Lower leg skin (tissue), 4 donors: ENCODE results near the gene GNAS-AS1. TPM values are rescaled to one million over a fixed set of nuclear protein-coding genes. Genes with fewer than 3 reads are reported as not detected.

Experiments used
- DNase-seq, 2 donors: peaks; one replicate each; pipeline ENCODE4 v3.0.0-alpha.2; 2019; ENCODE audit warnings: low spot score in 2 of 2
- H3K4me3 ChIP-seq: fragments of 200-600 bp; sonication (generic); 2 replicates; pipeline ENCODE4 v1.5.1; 2017; ENCODE audit warnings: mild to moderate bottlenecking, low read depth; ENCODE audit not compliant: poor library complexity, severe bottlenecking
- CTCF ChIP-seq, 3 donors: fragments of 450-650 bp; IDR thresholded peaks; one replicate each; pipeline ENCODE4 v1.5.1; 2016; ENCODE audit warnings: antibody characterized with exemption in 3 of 3, mild to moderate bottlenecking in 3 of 3, moderate library complexity in 2 of 3
- POLR2A ChIP-seq, 2 donors: fragments of 450-650 bp; IDR thresholded peaks; one replicate each; pipeline ENCODE4 v1.6.1; 2016 to 2017; ENCODE audit warnings: antibody characterized with exemption in 2 of 2, mild to moderate bottlenecking in 1 of 2, moderate library complexity in 1 of 2
- WGBS, 2 donors: methylation state at CpG; one replicate each; pipeline ENCODE4 v1.1.5; 2018; 5-methylcytosine and 5-hydroxymethylcytosine counted together
- intact Hi-C: fragments of 100-400 bp; cut with DNase I; formaldehyde crosslinking; loops from one replicate; pipeline ENCODE4 v1.15.0; 2023; ENCODE audit warnings: low total_unique reads
- total RNA-seq, 4 donors: library from RNA; depleted of rRNA; stranded (reverse); fragments of >200 nt; gene quantifications; one replicate each; pipeline ENCODE4 v1.1.0, GENCODE V29; 2016

The GNAS-AS1 gene
- total RNA-seq, 4 donors from 2014 or later: 0.39 TPM; not detected in 3

GRCh38 chr20:58892141-58892931 lies 41.6 kb upstream of the GNAS-AS1 start:
- intact Hi-C loops: loop anchor here (5.0 kb wide), 1 partner anchor 90 kb away; the partner anchor contains the start of gene NELFCD
- WGBS, 2 donors: 1% methylated on average over 48 to 49 of the region's 49 CpGs
- no peak for TF ChIP-seq CTCF (IDR thresholded peaks at IDR 0.05)
- TF ChIP-seq POLR2A (IDR thresholded peaks at IDR 0.05): no peak

GRCh38 chr20:58891718-58892140 lies 41.0 kb upstream of the GNAS-AS1 start:
- WGBS, 2 donors: 0% methylated on average over 2 to 27 of the region's 55 CpGs
- no peak for DNase-seq
- peak overlapping the region; percentile 69 for H3K4me3 ChIP-seq
- intact Hi-C loops: loop anchor here (5.0 kb wide), 1 partner anchor 91 kb away; the partner anchor contains the start of gene NELFCD
- TF ChIP-seq CTCF (IDR thresholded peaks at IDR 0.05): no peak
- TF ChIP-seq POLR2A (IDR thresholded peaks at IDR 0.05): no peak

More at GRCh38 chr20:58892141-58892931, 41.6 kb upstream of the GNAS-AS1 start:
- H3K4me3 ChIP-seq: peak overlapping the region; percentile 69
- peak; percentile 62 to 95 for DNase-seq

- WGBS, 2 donors: 0 to 1% methylated on average over 21 to 23 of the region's 105 CpGs
- intact Hi-C loops: loop anchor here (5.0 kb wide), 1 partner anchor 91 kb away; the partner anchor contains the start of gene NELFCD
- TF ChIP-seq CTCF (IDR thresholded peaks at IDR 0.05) (no peak), POLR2A (IDR thresholded peaks at IDR 0.05) (no peak)
Observed at GRCh38 chr20:58891086-58891717, 40.5 kb upstream of the GNAS-AS1 start.

GRCh38 chr20:58890518-58891085 lies 39.9 kb upstream of the GNAS-AS1 start:
- intact Hi-C loops: loop anchor here (5.0 kb wide), 1 partner anchor 92 kb away; the partner anchor contains the start of gene NELFCD
- WGBS, 2 donors: 0% methylated on average over 35 to 37 of the region's 64 CpGs
- DNase-seq: peak; percentile 69 to 96
- TF ChIP-seq CTCF (IDR thresholded peaks at IDR 0.05): no peak
- TF ChIP-seq POLR2A (IDR thresholded peaks at IDR 0.05): no peak
- H3K4me3 ChIP-seq: peak overlapping the region; percentile 52

More at GRCh38 chr20:58891086-58891717, 40.5 kb upstream of the GNAS-AS1 start:
- peak; percentile 59 to 95 for DNase-seq
- H3K4me3 ChIP-seq: peak overlapping the region; percentile 69

GRCh38 chr20:58889798-58890517 lies 39.3 kb upstream of the GNAS-AS1 start:
- TF ChIP-seq CTCF (IDR thresholded peaks at IDR 0.05) (no peak), POLR2A (IDR thresholded peaks at IDR 0.05) (no peak)
- no peak for DNase-seq
- 58 to 59% methylated on average over 66 to 67 of the region's 91 CpGs for WGBS, 2 donors
- intact Hi-C loops: loop anchor here (5.0 kb wide), 1 partner anchor 92 kb away; the partner anchor contains the start of gene NELFCD
- peak overlapping the region; percentile 52 for H3K4me3 ChIP-seq
